ENCODE results near the gene NET1. TPM values are rescaled to one million over a fixed set of nuclear protein-coding genes. Genes with fewer than 3 reads are reported as not detected.

NET1 gene
- total RNA-seq, 1 donor from 2014 or later = 57.7 TPM

GRCh38 chr10:5449823-5450222, 37.5 kb downstream of the NET1 start:
- H3K9me3 Mint-ChIP-seq (ENCODE audit: unreplicated experiment) = no peaks in the 10 kb centered on the region
- peak overlapping the region; percentile 32 for H3K4me3 Mint-ChIP-seq (ENCODE audit: unreplicated experiment)
- DNase-seq (ENCODE audit: low spot score) = no peak
- peaks cover 16% of the 10 kb centered on the region for H3K4me1 Mint-ChIP-seq (ENCODE audit: unreplicated experiment)
- no peak for TF ChIP-seq CTCF (IDR thresholded peaks at IDR 0.05; ENCODE audit: unreplicated experiment)
- H3K27ac Mint-ChIP-seq (ENCODE audit: unreplicated experiment) = peak overlapping the region; percentile 87
- H3K36me3 Mint-ChIP-seq (ENCODE audit: low read depth, unreplicated experiment) = peaks cover 12% of the 10 kb centered on the region
- peaks cover 1% of the 10 kb centered on the region for H3K27me3 Mint-ChIP-seq (ENCODE audit: unreplicated experiment)

GRCh38 chr10:5450605-5451384, 38.4 kb downstream of the NET1 start:
- H3K36me3 Mint-ChIP-seq (ENCODE audit: low read depth, unreplicated experiment) = peaks cover 13% of the 10 kb centered on the region
- no peak for DNase-seq (ENCODE audit: low spot score)
- no peak for TF ChIP-seq CTCF (IDR thresholded peaks at IDR 0.05; ENCODE audit: unreplicated experiment)
- no peak overlapping the region for H3K4me3 Mint-ChIP-seq (ENCODE audit: unreplicated experiment)
- no peaks in the 10 kb centered on the region for H3K9me3 Mint-ChIP-seq (ENCODE audit: unreplicated experiment)
- no peak overlapping the region for H3K27ac Mint-ChIP-seq (ENCODE audit: unreplicated experiment)
- H3K4me1 Mint-ChIP-seq (ENCODE audit: unreplicated experiment) = peaks cover 11% of the 10 kb centered on the region
- H3K27me3 Mint-ChIP-seq (ENCODE audit: unreplicated experiment) = peaks cover 1% of the 10 kb centered on the region

- peak overlapping the region; percentile 16 for H3K27ac Mint-ChIP-seq (ENCODE audit: unreplicated experiment)
- peak overlapping the region; percentile 44 for H3K4me3 Mint-ChIP-seq (ENCODE audit: unreplicated experiment)
- DNase-seq (ENCODE audit: low spot score) = no peak
- peaks cover 5% of the 10 kb centered on the region for H3K4me1 Mint-ChIP-seq (ENCODE audit: unreplicated experiment)
- TF ChIP-seq CTCF (IDR thresholded peaks at IDR 0.05; ENCODE audit: unreplicated experiment) = no peak
- no peaks in the 10 kb centered on the region for H3K27me3 Mint-ChIP-seq (ENCODE audit: unreplicated experiment)
- no peaks in the 10 kb centered on the region for H3K9me3 Mint-ChIP-seq (ENCODE audit: unreplicated experiment)
- peaks cover 13% of the 10 kb centered on the region for H3K36me3 Mint-ChIP-seq (ENCODE audit: low read depth, unreplicated experiment)
Measured at GRCh38 chr10:5453749-5454489, 41.6 kb downstream of the NET1 start.

- Mint-ChIP-seq H3K27me3 (ENCODE audit: unreplicated experiment) (peaks cover 3% of the 10 kb centered on the region), H3K4me3 (ENCODE audit: unreplicated experiment) (no peak overlapping the region), H3K27ac (ENCODE audit: unreplicated experiment) (no peak overlapping the region), H3K9me3 (ENCODE audit: unreplicated experiment) (no peaks in the 10 kb centered on the region), H3K4me1 (ENCODE audit: unreplicated experiment) (peaks cover 5% of the 10 kb centered on the region), H3K36me3 (ENCODE audit: low read depth, unreplicated experiment) (peaks cover 13% of the 10 kb centered on the region)
- DNase-seq (ENCODE audit: low spot score) = no peak
- no peak for TF ChIP-seq CTCF (IDR thresholded peaks at IDR 0.05; ENCODE audit: unreplicated experiment)
Measured at GRCh38 chr10:5456563-5456962, 44.2 kb downstream of the NET1 start.

- Mint-ChIP-seq H3K36me3 (ENCODE audit: low read depth, unreplicated experiment) (peaks cover 13% of the 10 kb centered on the region), H3K27me3 (ENCODE audit: unreplicated experiment) (peaks cover 3% of the 10 kb centered on the region), H3K4me1 (ENCODE audit: unreplicated experiment) (peaks cover 17% of the 10 kb centered on the region), H3K4me3 (ENCODE audit: unreplicated experiment) (no peak overlapping the region), H3K27ac (ENCODE audit: unreplicated experiment) (no peak overlapping the region), H3K9me3 (ENCODE audit: unreplicated experiment) (no peaks in the 10 kb centered on the region)
- no peak for DNase-seq (ENCODE audit: low spot score)
- TF ChIP-seq CTCF (IDR thresholded peaks at IDR 0.05; ENCODE audit: unreplicated experiment) = no peak
Measured at GRCh38 chr10:5457741-5458140, 45.4 kb downstream of the NET1 start.

Data from endothelial cell (in vitro differentiated cells).